Bronchial epithelial cell (primary cell): ENCODE measurements around the gene TBX4. TPM values are rescaled to one million over a fixed set of nuclear protein-coding genes. Genes with fewer than 3 reads are reported as not detected.

Experiments
- DNase-seq: peaks from one replicate; pipeline ENCODE4 v3.0.0-alpha.2; 2010; ENCODE audit warnings: low read depth
- FAIRE-seq: peaks from 2 replicates; lab custom pipeline; 2011; peaks lifted over from hg19 to GRCh38; lab: Jason Lieb, UNC
- H3K27me3 ChIP-seq: 2 replicates; pipeline ENCODE4 v1.5.1; 2011; ENCODE audit warnings: low read length; ENCODE audit not compliant: control insufficient read depth, insufficient read depth
- H3K36me3 ChIP-seq: 2 replicates; pipeline ENCODE4 v1.5.1; 2011; ENCODE audit warnings: low read length; ENCODE audit not compliant: control insufficient read depth, insufficient read depth
- H3K4me3 ChIP-seq: 2 replicates; pipeline ENCODE4 v1.5.1; 2011; ENCODE audit warnings: mild to moderate bottlenecking, low read depth, low read length, control low read depth
- CTCF ChIP-seq: IDR thresholded peaks from 2 replicates; pipeline ENCODE4 v1.5.1; 2011; ENCODE audit warnings: mild to moderate bottlenecking, moderate library complexity, low read length, control low read depth, inconsistent platforms; ENCODE audit not compliant: insufficient read depth, severe bottlenecking
- total RNA-seq: library from RNA; depleted of rRNA; stranded (reverse); fragments of >200 nt; gene quantifications from 2 replicates; pipeline ENCODE4 v1.2.1, GENCODE V29; 2014

TBX4 gene
- total RNA-seq, 1 donor from 2014 or later, result not detected

DNA sequence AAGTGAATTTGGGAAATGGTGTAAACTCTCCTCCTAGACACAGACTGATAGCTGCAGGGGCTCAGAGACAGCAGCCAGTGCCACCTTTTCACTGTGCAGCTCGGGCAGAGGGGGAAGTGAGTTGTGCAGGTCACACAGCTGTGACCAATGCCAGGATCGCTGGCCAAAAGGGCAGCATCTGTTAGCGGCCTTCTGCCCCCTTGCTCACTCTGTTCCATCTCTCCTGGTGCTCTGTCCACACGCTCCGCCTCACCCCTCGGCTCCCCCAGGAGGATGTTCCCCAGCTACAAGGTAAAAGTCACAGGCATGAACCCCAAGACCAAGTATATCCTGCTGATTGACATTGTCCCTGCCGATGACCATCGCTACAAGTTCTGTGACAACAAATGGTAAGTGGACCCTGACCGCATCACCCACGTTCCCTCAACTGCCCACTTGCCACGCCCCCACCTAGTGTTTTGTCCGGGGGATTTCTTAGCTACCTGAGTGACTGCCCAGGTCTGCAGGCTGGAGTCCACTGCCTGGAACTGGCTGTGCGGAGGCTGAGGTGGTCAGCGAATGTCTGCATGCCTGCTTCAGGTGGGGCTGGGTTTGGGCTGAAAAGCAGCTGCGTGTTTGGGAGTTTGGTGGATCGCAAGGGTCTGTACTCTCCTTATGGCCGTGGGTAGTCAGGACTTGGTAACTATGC lies 13.5 kb downstream of the TBX4 start:
- no peak overlapping the region for H3K4me3 ChIP-seq
- FAIRE-seq (no peak), DNase-seq (no peak)
- TF ChIP-seq CTCF, result no peak
- no peaks in the 10 kb centered on the region for H3K36me3 ChIP-seq
- H3K27me3 ChIP-seq, result peaks cover 24% of the 10 kb centered on the region

DNA sequence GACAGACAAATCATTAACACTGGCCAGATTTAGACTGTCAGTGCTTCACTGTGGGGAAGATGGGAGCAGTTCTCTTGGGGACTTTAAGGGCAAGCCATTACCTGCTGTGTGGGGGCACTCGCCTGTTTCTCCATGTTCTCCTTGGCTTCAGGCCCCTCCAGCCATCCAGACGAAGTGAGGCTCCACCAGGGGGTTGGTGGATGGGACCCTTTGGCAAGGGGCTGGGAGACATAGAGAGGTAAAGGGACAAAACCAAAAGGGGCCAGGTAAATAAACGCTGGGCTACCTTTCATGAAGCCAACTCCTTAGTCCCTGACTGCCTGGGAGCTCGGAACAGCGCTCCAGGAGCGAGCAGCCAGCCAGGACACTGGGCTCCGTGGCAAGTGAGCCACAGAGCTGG lies 14.0 kb downstream of the TBX4 start:
- Histone ChIP-seq H3K4me3 (no peak overlapping the region), H3K36me3 (no peaks in the 10 kb centered on the region), H3K27me3 (peaks cover 19% of the 10 kb centered on the region)
- FAIRE-seq, result no peak
- TF ChIP-seq CTCF, result no peak
- no peak for DNase-seq

DNA sequence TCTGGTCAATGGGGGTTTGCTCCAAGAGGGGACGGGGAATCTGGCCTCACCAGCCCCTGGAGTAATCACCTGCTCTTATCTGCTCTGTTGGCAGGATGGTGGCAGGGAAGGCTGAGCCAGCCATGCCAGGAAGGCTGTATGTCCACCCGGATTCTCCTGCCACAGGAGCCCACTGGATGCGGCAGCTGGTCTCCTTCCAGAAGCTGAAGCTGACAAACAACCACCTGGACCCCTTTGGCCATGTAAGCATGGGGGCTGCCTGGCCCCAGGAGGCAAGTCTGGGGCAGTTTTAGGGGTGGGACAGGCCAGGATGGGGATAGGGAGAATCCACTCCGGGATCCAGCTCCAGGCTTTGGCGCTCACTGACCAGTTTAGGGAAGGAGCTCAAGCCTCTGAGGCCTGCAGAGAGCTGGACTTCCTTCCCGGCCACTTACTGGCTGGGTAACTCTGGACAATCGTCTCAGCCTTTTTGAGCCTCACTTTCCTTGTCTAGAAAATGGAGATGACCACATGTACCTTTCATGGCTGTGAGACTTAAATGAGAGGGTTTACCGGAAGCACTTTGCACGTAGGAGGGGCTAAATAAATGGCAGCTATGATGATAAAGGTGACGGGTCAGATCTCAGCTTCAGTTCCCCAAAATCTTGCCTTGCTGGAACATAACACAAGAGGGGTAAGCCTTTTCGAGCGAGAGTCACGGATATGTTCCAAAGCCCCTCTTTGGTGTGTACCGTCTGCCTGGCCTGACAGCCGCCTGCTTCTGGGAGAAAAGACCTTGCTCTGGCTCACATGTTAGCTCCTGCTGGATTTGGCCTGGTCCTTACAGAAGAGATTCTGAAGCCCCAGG lies 15.4 kb downstream of the TBX4 start:
- TF ChIP-seq CTCF, result no peak
- no peaks in the 10 kb centered on the region for H3K36me3 ChIP-seq
- no peak overlapping the region for H3K4me3 ChIP-seq
- H3K27me3 ChIP-seq, result peaks cover 8% of the 10 kb centered on the region
- DNase-seq (no peak), FAIRE-seq (no peak)

GRCh38 chr17:61468263-61468907 lies 16.2 kb downstream of the TBX4 start:
- no peak for FAIRE-seq
- no peaks in the 10 kb centered on the region for H3K36me3 ChIP-seq
- H3K4me3 ChIP-seq, result no peak overlapping the region
- no peak for TF ChIP-seq CTCF
- H3K27me3 ChIP-seq, result peaks cover 3% of the 10 kb centered on the region
- DNase-seq, result no peak

- no peak for TF ChIP-seq CTCF
- Histone ChIP-seq H3K27me3 (peaks cover 3% of the 10 kb centered on the region), H3K36me3 (no peaks in the 10 kb centered on the region), H3K4me3 (no peak overlapping the region)
- FAIRE-seq, result no peak
- no peak for DNase-seq
Measured at GRCh38 chr17:61469474-61469873, 17.3 kb downstream of the TBX4 start.
